ENCODE data around the gene TEX44.

TEX44 gene

GRCh38 chr2:231634951-231635875, 42.5 kb downstream of the TEX44 start:
- no peak for DNase-seq (ENCODE audit: low read depth)

- no peak for DNase-seq (ENCODE audit: low read depth)
These were observed 47.6 kb downstream of the TEX44 start for GRCh38 chr2:231640241-231640640.

GRCh38 chr2:231640641-231641111, 48.0 kb downstream of the TEX44 start:
- no peak for DNase-seq (ENCODE audit: low read depth)

- DNase-seq (ENCODE audit: low read depth) = peak; percentile 37
These were observed 50.2 kb downstream of the TEX44 start for GRCh38 chr2:231642631-231643494.

- DNase-seq (ENCODE audit: low read depth) = no peak
These were observed 50.8 kb downstream of the TEX44 start for GRCh38 chr2:231643495-231643888.

All from stimulated activated CD8-positive, alpha-beta memory T cell treated with anti-CD3 and anti-CD28 coated beads, Interleukin-4, amount 100 ng/mL, for 24 hours (primary cell).